Measurements from ENCODE around the gene DDX25. TPM values are rescaled to one million over a fixed set of nuclear protein-coding genes. Genes with fewer than 3 reads are reported as not detected.
A peak's percentile ranks its signal among the peaks of the same experiment; 100 is the strongest.

DDX25 gene
- total RNA-seq, 1 experiment from 2014 or later, result not detected

DNA sequence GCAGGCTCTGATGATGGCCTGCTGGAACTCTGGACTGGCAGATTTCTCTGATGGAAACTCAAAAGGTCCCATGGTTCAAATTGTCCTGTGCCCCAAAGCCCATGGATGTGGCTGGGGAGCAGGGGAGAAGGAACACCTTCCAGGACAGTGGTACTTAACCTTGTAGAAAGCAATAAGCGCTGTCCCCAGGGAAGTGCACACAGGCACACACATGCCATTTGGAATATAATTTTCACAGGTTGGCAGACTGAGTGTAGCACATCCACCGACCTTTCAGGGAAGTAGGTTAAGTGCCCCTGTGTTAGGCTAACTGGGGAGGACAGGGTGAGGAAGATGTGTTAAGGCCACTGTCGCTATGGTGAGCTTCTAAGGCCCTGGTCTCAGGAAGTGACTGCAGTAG is 17.8 kb downstream of the DDX25 start:
- TF ChIP-seq EZH2phosphoT487 (IDR thresholded peaks at IDR 0.05; ENCODE audit: borderline replicate concordance, low read length) (no peak), EZH2 (IDR thresholded peaks at IDR 0.05; ENCODE audit: low read length, unreplicated experiment) (no peak)
- TF ChIP-seq, protein P1, sequence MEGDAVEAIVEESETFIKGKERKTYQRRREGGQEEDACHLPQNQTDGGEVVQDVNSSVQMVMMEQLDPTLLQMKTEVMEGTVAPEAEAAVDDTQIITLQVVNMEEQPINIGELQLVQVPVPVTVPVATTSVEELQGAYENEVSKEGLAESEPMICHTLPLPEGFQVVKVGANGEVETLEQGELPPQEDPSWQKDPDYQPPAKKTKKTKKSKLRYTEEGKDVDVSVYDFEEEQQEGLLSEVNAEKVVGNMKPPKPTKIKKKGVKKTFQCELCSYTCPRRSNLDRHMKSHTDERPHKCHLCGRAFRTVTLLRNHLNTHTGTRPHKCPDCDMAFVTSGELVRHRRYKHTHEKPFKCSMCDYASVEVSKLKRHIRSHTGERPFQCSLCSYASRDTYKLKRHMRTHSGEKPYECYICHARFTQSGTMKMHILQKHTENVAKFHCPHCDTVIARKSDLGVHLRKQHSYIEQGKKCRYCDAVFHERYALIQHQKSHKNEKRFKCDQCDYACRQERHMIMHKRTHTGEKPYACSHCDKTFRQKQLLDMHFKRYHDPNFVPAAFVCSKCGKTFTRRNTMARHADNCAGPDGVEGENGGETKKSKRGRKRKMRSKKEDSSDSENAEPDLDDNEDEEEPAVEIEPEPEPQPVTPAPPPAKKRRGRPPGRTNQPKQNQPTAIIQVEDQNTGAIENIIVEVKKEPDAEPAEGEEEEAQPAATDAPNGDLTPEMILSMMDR (conservative IDR thresholded peaks at IDR 0.05; ENCODE audit: low read depth, low read length), result no peak
- no peak for ATAC-seq
- CTCF ChIA-PET, result no interaction called here
- H3K36me3 ChIP-seq (ENCODE audit: low read depth, low read length), result no peaks in the 10 kb centered on the region
- no peak overlapping the region for H2AFZ ChIP-seq (ENCODE audit: low read length)
- H3F3A ChIP-seq (ENCODE audit: low read length, unreplicated experiment), result no peaks in the 10 kb centered on the region
- POLR2A ChIA-PET (ENCODE audit: unreplicated experiment), result interaction anchor here (0.6 kb wide), 1 partner anchor 183 kb away, joined by 5 read pairs; no protein-coding TSS in a partner anchor
- H3K4me1 ChIP-seq (ENCODE audit: insufficient read depth, low read length), result no peaks in the 10 kb centered on the region
- H3K9me2 ChIP-seq (replicated peaks; ENCODE audit: low read length), result no peaks in the 10 kb centered on the region
- no peak overlapping the region for H3K27ac ChIP-seq (ENCODE audit: low read length)
- no peaks in the 10 kb centered on the region for H3K9me3 ChIP-seq (ENCODE audit: low read length)
- intact Hi-C loops (cut with micrococcal nuclease), result loop anchor here (10.0 kb wide), 1 partner anchor 193 kb away; no protein-coding TSS in a partner anchor
- no peak for DNase-seq
- H3K4me3 ChIP-seq (ENCODE audit: low read length), result no peak overlapping the region
- no peaks in the 10 kb centered on the region for H4K20me1 ChIP-seq (ENCODE audit: low read length)
- BruUV-seq (replicated peaks), result no TSS peak
- H3K79me2 ChIP-seq (ENCODE audit: low read length), result no peaks in the 10 kb centered on the region
- no peak overlapping the region for H3K9ac ChIP-seq (ENCODE audit: low read length)
- peaks cover 10% of the 10 kb centered on the region; the same call in 1 of the 2 replicates for H3K27me3 ChIP-seq (ENCODE audit: low read length)
- no peak overlapping the region for H3K4me2 ChIP-seq (ENCODE audit: low read length)

DNA sequence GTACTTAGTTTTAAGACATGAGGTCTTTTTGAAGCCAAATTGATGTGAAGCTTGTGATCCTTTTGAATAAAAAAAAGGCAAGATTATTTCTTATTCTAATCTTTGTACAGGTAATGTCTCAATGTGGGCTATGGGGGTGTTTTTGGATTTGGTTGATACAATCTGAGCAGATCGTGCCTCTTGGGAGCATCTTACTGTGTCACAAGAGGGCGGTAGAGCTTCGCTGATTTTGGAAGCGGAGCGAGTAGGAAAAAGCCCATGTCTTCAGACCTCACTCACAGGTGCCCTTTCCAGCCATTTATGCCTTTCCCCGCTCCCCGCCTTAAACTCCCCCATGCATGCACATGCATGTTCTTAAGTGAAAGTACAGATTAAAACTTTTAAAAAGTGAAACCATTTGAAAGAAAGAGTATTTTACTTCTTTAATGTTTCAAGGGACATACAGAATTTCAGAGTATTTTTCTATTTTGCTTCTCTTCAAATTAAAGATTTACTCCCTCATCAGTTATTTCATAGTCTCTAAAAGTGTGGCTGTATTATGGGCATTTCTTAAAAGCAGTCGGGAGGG is 18.8 kb downstream of the DDX25 start:
- H3F3A ChIP-seq (ENCODE audit: low read length, unreplicated experiment), result no peaks in the 10 kb centered on the region
- ChIA-PET POLR2A (ENCODE audit: unreplicated experiment) (no interaction called here), CTCF (interaction anchor here (0.8 to 1.4 kb wide), 2 partner anchors 191 to 271 kb away, joined by 3 to 8 read pairs; no protein-coding TSS in a partner anchor)
- no peaks in the 10 kb centered on the region for H3K9me3 ChIP-seq (ENCODE audit: low read length)
- no peaks in the 10 kb centered on the region for H3K4me1 ChIP-seq (ENCODE audit: insufficient read depth, low read length)
- no TSS peak for BruUV-seq (replicated peaks)
- no peaks in the 10 kb centered on the region for H3K79me2 ChIP-seq (ENCODE audit: low read length)
- H3K4me2 ChIP-seq (ENCODE audit: low read length), result no peak overlapping the region
- H3K9ac ChIP-seq (ENCODE audit: low read length), result no peak overlapping the region
- H3K36me3 ChIP-seq (ENCODE audit: low read depth, low read length), result no peaks in the 10 kb centered on the region
- ATAC-seq, result peak; percentile 86
- peak; percentile 94 for DNase-seq
- TF ChIP-seq, protein P1 (conservative IDR thresholded peaks at IDR 0.05; ENCODE audit: low read depth, low read length), result peak; percentile 93
- no peak for TF ChIP-seq EZH2phosphoT487 (IDR thresholded peaks at IDR 0.05; ENCODE audit: borderline replicate concordance, low read length)
- no peak overlapping the region for H3K4me3 ChIP-seq (ENCODE audit: low read length)
- no peaks in the 10 kb centered on the region for H4K20me1 ChIP-seq (ENCODE audit: low read length)
- no peak overlapping the region for H3K27ac ChIP-seq (ENCODE audit: low read length)
- H3K9me2 ChIP-seq (replicated peaks; ENCODE audit: low read length), result no peaks in the 10 kb centered on the region
- intact Hi-C loops (cut with micrococcal nuclease), result loop anchor here (1.0 to 10.0 kb wide), 3 partner anchors 138 to 271 kb away; no protein-coding TSS in a partner anchor
- H3K27me3 ChIP-seq (ENCODE audit: low read length), result peaks cover 6% of the 10 kb centered on the region; the same call in 1 of the 2 replicates
- H2AFZ ChIP-seq (ENCODE audit: low read length), result no peak overlapping the region

DNA sequence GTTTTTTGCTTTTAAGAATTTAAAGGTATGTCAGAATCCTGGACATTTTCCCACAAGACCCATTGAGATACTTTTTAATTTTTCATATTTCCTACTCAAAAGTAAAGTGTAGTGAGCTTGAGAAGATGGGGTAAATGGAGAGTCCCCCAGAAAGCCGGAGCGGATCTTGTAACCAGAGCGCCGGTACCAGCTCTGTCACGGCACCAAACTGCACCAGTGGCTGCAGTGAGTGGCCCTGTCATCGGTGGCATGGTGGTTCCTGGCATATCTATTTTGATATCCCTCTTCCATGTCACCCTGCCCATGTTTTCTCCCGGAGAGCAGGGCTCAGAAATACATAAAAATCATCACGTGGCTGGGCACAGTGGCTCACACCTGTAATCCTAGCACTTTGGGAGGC is 19.3 kb downstream of the DDX25 start:
- Histone ChIP-seq H3K27me3 (ENCODE audit: low read length) (peaks cover 3% of the 10 kb centered on the region; the same call in 1 of the 2 replicates), H4K20me1 (ENCODE audit: low read length) (no peaks in the 10 kb centered on the region), H3K9me3 (ENCODE audit: low read length) (no peaks in the 10 kb centered on the region), H3K79me2 (ENCODE audit: low read length) (no peaks in the 10 kb centered on the region), H3F3A (ENCODE audit: low read length, unreplicated experiment) (no peaks in the 10 kb centered on the region), H3K9ac (ENCODE audit: low read length) (no peak overlapping the region), H3K36me3 (ENCODE audit: low read depth, low read length) (no peaks in the 10 kb centered on the region), H3K9me2 (replicated peaks; ENCODE audit: low read length) (no peaks in the 10 kb centered on the region), H3K4me2 (ENCODE audit: low read length) (no peak overlapping the region), H3K27ac (ENCODE audit: low read length) (no peak overlapping the region), H2AFZ (ENCODE audit: low read length) (no peak overlapping the region), H3K4me1 (ENCODE audit: insufficient read depth, low read length) (no peaks in the 10 kb centered on the region), H3K4me3 (ENCODE audit: low read length) (no peak overlapping the region)
- ATAC-seq (no peak), DNase-seq (no peak)
- intact Hi-C loops (cut with micrococcal nuclease), result loop anchor here (1.0 to 10.0 kb wide), 3 partner anchors 138 to 271 kb away; no protein-coding TSS in a partner anchor
- no peak for TF ChIP-seq EZH2phosphoT487 (IDR thresholded peaks at IDR 0.05; ENCODE audit: borderline replicate concordance, low read length)
- no TSS peak for BruUV-seq (replicated peaks)
- CTCF ChIA-PET, result interaction anchor here (1.4 kb wide), 1 partner anchor 270 kb away, joined by 8 read pairs; no protein-coding TSS in a partner anchor
- POLR2A ChIA-PET (ENCODE audit: unreplicated experiment), result no interaction called here
